Hematopoietic multipotent progenitor cell (in vitro differentiated cells): ENCODE data around the gene TSPAN11. TPM values are rescaled to one million over a fixed set of nuclear protein-coding genes. Genes with fewer than 3 reads are reported as not detected.
"Not testable (repeated sequence)": the region's sequence is repeated elsewhere in the genome, so short reads cannot be mapped to it uniquely, and the experiment has no call there.

Experiments
- DNase-seq, 3 donors: peaks; one replicate each; pipeline ENCODE4 v3.0.0-alpha.2; 2011 to 2015; ENCODE audit warnings: low read depth in 2 of 3, low spot score in 2 of 3
- total RNA-seq: library from RNA; depleted of rRNA; stranded (reverse); fragments of >200 nt; gene quantifications from one replicate; pipeline ENCODE4 v1.2.3, GENCODE V29; 2012

TSPAN11 gene
- total RNA-seq, 1 donor = not detected

GRCh38 chr12:31015215-31015614 lies 88.7 kb downstream of the TSPAN11 start:
- DNase-seq = no peak

GRCh38 chr12:31016057-31016456 lies 89.5 kb downstream of the TSPAN11 start:
- DNase-seq = no peak

- no peak for DNase-seq
These were observed 91.0 kb downstream of the TSPAN11 start for GRCh38 chr12:31017535-31017934.

- DNase-seq = peak in 1 of 3 donors; percentile 12
These were observed 91.7 kb downstream of the TSPAN11 start for GRCh38 chr12:31018106-31018789.

- no peak for DNase-seq
These were observed 92.4 kb downstream of the TSPAN11 start for GRCh38 chr12:31018790-31019505.

- DNase-seq = no peak
These were observed 93.0 kb downstream of the TSPAN11 start for GRCh38 chr12:31019561-31019960.

- DNase-seq = no peak
These were observed 93.4 kb downstream of the TSPAN11 start for GRCh38 chr12:31019976-31020375.

- no peak for DNase-seq
These were observed 94.0 kb downstream of the TSPAN11 start for GRCh38 chr12:31020385-31021166.

GRCh38 chr12:31021181-31021580 lies 94.6 kb downstream of the TSPAN11 start:
- no peak for DNase-seq

- DNase-seq = no peak
These were observed 95.4 kb downstream of the TSPAN11 start for GRCh38 chr12:31021809-31022494.

- no peak for DNase-seq
These were observed 96.8 kb downstream of the TSPAN11 start for GRCh38 chr12:31023271-31023724.

GRCh38 chr12:31026202-31026601 lies 99.7 kb downstream of the TSPAN11 start:
- no peak for DNase-seq

- DNase-seq = not testable (repeated sequence)
These were observed 100.5 kb downstream of the TSPAN11 start for GRCh38 chr12:31027006-31027405.

GRCh38 chr12:31029468-31029867 lies 102.9 kb downstream of the TSPAN11 start:
- no peak for DNase-seq

GRCh38 chr12:31029916-31030562 lies 103.5 kb downstream of the TSPAN11 start:
- no peak for DNase-seq

GRCh38 chr12:31031951-31032335 lies 105.4 kb downstream of the TSPAN11 start:
- DNase-seq = no peak

- DNase-seq = no peak
These were observed 106.6 kb downstream of the TSPAN11 start for GRCh38 chr12:31033146-31033545.

- no peak for DNase-seq
These were observed 107.1 kb downstream of the TSPAN11 start for GRCh38 chr12:31033681-31034080.

GRCh38 chr12:31034372-31034771 lies 107.8 kb downstream of the TSPAN11 start:
- DNase-seq = no peak

GRCh38 chr12:31035226-31035625 lies 108.7 kb downstream of the TSPAN11 start:
- DNase-seq = no peak
